ENCODE data around the gene SERPINA4.

DNA sequence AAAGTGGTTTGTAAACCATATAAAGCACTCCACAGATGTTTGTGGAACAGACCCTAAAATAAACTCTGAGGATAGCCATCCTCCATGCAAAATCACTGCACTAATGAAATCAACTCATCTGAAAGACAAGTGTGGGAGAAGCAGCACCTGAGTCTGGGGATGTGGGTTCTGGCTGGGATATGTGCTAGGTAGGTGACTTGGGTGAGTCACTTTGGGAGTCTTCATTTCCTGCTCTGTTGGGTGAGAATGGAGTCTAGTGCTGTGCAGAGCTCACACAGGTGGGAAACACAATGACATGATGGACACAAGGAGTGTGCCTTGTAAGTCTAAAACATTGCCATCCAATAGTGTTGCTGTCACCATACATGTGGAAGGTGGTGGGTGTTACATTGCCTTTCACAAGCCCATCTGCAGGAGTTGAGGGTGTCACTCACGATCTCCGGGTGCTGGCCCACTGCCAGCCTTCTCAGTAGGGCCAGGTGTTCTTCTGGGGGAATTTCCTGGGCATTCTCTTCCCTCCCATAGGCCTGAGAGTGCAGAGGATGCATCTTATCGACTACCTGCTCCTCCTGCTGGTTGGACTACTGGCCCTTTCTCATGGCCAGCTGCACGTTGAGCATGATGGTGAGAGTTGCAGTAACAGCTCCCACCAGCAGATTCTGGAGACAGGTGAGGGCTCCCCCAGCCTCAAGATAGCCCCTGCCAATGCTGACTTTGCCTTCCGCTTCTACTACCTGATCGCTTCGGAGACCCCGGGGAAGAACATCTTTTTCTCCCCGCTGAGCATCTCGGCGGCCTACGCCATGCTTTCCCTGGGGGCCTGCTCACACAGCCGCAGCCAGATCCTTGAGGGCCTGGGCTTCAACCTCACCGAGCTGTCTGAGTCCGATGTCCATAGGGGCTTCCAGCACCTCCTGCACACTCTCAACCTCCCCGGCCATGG is 2.0 kb downstream of the SERPINA4 start:
- TF ChIP-seq FOSL1 (tag; conservative IDR thresholded peaks at IDR 0.05) (no peak), MAX (CRISPR knock-in tag; IDR thresholded peaks at IDR 0.05) (no peak), ZFX (CRISPR knock-in tag; IDR thresholded peaks at IDR 0.05) (no peak)
